Upper lobe of right lung (tissue), 1 donor: ENCODE measurements around the gene KCNN1. TPM values are rescaled to one million over a fixed set of nuclear protein-coding genes. Genes with fewer than 3 reads are reported as not detected.

Experiments used
- ATAC-seq: fragments of 200-7000 bp; cut with Tn5 transposase; one replicate; pipeline ENCODE4 v1.9.1; 2020; ENCODE audit warnings: mild to moderate bottlenecking, moderate library complexity
- DNase-seq: peaks from one replicate; pipeline ENCODE4 v3.0.0-alpha.2; 2020
- H3K27ac ChIP-seq: fragments of 200-600 bp; one replicate; pipeline ENCODE4 v1.8.0; 2022
- H3K27me3 ChIP-seq: fragments of 200-600 bp; one replicate; pipeline ENCODE4 v1.8.0; 2022; ENCODE audit warnings: mild to moderate bottlenecking
- H3K36me3 ChIP-seq: fragments of 200-600 bp; one replicate; pipeline ENCODE4 v1.8.0; 2022
- H3K4me1 ChIP-seq: fragments of 200-600 bp; one replicate; pipeline ENCODE4 v1.8.0; 2022
- H3K4me3 ChIP-seq: fragments of 200-600 bp; one replicate; pipeline ENCODE4 v1.8.0; 2022; ENCODE audit warnings: mild to moderate bottlenecking
- H3K9me3 ChIP-seq: fragments of 200-600 bp; one replicate; pipeline ENCODE4 v1.8.0; 2022
- intact Hi-C: fragments of 100-400 bp; cut with DNase I; formaldehyde crosslinking; loops from one replicate; pipeline ENCODE4 v1.11.0; 2022
- total RNA-seq: library from RNA; stranded (reverse); fragmentation: NEBNext Ultra II Directional; extraction: Animal tissue kit (Norgen Biotek cat#: 25700); gene quantifications from one replicate; pipeline ENCODE4 v1.2.1, GENCODE V29; 2021
- TF ChIP-seq, protein P1 (sequence below): fragments of 200-600 bp; IDR thresholded peaks from one replicate; pipeline ENCODE4 v1.8.0; 2022; ENCODE audit warnings: antibody characterized with exemption
- donor health status: DM: no; HTN: yes; CAD: no; lungs with severe emphysema.

Gene KCNN1
- total RNA-seq, 1 donor from 2014 or later = not detected

GRCh38 chr19:17937371-17937900 is 29.5 kb upstream of the KCNN1 start:
- H3K27me3 ChIP-seq = no peaks in the 10 kb centered on the region
- DNase-seq (no peak), ATAC-seq (no peak)
- H3K9me3 ChIP-seq = no peaks in the 10 kb centered on the region
- H3K27ac ChIP-seq = no peak overlapping the region
- peaks cover 13% of the 10 kb centered on the region for H3K36me3 ChIP-seq
- H3K4me3 ChIP-seq = no peak overlapping the region
- TF ChIP-seq, protein P1, sequence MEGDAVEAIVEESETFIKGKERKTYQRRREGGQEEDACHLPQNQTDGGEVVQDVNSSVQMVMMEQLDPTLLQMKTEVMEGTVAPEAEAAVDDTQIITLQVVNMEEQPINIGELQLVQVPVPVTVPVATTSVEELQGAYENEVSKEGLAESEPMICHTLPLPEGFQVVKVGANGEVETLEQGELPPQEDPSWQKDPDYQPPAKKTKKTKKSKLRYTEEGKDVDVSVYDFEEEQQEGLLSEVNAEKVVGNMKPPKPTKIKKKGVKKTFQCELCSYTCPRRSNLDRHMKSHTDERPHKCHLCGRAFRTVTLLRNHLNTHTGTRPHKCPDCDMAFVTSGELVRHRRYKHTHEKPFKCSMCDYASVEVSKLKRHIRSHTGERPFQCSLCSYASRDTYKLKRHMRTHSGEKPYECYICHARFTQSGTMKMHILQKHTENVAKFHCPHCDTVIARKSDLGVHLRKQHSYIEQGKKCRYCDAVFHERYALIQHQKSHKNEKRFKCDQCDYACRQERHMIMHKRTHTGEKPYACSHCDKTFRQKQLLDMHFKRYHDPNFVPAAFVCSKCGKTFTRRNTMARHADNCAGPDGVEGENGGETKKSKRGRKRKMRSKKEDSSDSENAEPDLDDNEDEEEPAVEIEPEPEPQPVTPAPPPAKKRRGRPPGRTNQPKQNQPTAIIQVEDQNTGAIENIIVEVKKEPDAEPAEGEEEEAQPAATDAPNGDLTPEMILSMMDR = no peak
- intact Hi-C loops = loop anchor here (5.0 kb wide), 1 partner anchor 60 kb away; no protein-coding TSS in a partner anchor
- peaks cover 11% of the 10 kb centered on the region for H3K4me1 ChIP-seq

GRCh38 chr19:17938092-17938845 is 28.6 kb upstream of the KCNN1 start:
- intact Hi-C loops = loop anchor here (5.0 kb wide), 1 partner anchor 59 kb away; no protein-coding TSS in a partner anchor
- TF ChIP-seq, protein P1 = peak; percentile 92
- H3K9me3 ChIP-seq = no peaks in the 10 kb centered on the region
- no peak overlapping the region for H3K4me3 ChIP-seq
- ATAC-seq (peak; percentile 92), DNase-seq (peak; percentile 89)
- H3K4me1 ChIP-seq = peaks cover 10% of the 10 kb centered on the region
- H3K36me3 ChIP-seq = peaks cover 17% of the 10 kb centered on the region
- H3K27ac ChIP-seq = no peak overlapping the region
- no peaks in the 10 kb centered on the region for H3K27me3 ChIP-seq

DNA sequence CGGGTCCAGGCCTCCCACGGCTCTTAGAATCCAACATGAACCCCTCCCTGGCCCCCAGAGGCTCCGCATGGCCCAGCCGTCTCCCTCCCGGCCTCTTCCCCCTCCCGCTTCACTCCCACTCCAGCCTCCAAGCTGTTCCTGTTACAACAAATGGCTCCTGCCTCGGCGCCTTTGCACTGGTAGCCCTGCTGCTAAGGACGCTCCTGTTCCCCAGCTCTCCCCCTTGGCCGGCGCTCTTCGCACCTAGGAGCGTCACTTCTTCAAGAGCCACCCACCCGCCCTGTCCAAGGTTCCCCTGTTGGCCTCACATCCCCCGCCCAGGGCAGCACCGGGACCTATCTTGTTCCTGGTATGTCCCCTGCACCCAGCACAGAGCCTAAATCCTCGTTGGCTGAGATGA is 24.7 kb upstream of the KCNN1 start:
- Histone ChIP-seq H3K9me3 (no peaks in the 10 kb centered on the region), H3K4me1 (peaks cover 3% of the 10 kb centered on the region), H3K27me3 (no peaks in the 10 kb centered on the region), H3K27ac (no peak overlapping the region), H3K36me3 (peaks cover 17% of the 10 kb centered on the region), H3K4me3 (no peak overlapping the region)
- TF ChIP-seq, protein P1 = no peak
- DNase-seq (no peak), ATAC-seq (no peak)
- intact Hi-C loops = no loop called here

GRCh38 chr19:17942582-17943273 is 24.2 kb upstream of the KCNN1 start:
- Histone ChIP-seq H3K36me3 (peaks cover 17% of the 10 kb centered on the region), H3K27ac (no peak overlapping the region), H3K9me3 (no peaks in the 10 kb centered on the region), H3K4me1 (peaks cover 5% of the 10 kb centered on the region), H3K4me3 (no peak overlapping the region), H3K27me3 (no peaks in the 10 kb centered on the region)
- ATAC-seq (no peak), DNase-seq (no peak)
- TF ChIP-seq, protein P1 = no peak
- intact Hi-C loops = no loop called here

DNA sequence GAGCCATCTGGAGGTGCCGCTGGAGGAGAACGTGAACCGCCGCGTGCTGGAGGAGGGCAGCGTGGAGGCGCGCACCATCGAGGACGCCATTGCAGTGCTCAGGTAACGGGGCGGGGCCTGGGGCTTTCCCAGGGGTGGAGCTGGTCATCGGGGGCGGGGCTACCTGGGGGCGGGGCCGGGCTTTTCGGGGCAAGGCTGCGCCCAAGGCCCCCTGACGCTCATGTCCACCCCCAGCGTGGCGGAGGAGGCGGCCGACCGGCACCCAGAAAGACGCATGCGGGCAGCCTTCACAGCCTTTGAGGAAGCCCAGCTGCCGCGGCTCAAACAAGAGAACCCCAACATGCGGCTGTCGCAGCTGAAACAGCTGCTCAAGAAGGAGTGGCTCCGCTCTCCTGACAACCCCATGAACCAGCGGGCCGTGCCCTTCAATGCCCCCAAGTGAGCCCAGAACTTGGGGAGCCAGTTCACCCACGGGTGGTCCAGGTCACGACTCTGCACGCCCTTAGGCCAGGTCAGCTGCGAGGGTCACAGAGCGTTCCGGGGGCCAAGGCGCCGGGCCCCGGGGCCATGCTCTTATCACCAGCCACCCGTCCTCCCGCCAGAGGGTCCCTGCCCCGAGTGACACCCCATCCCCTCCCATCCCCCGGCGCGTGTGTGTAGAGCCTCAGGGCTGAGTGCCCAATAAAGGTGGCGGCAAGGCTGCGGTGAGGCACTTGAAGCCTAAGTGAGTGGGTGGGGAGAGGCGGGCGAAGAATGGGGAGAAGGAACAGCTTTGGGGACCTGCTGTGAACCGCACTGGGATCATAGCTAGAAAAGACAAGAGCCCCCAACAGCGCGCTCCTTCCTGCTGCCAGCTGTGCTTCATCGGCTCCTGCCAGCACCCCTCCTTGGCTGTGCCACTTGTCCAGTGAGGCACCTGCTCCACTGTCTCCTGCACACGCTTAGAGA is 23.4 kb upstream of the KCNN1 start:
- TF ChIP-seq, protein P1 = no peak
- peaks cover 6% of the 10 kb centered on the region for H3K4me1 ChIP-seq
- peaks cover 17% of the 10 kb centered on the region for H3K36me3 ChIP-seq
- ATAC-seq (no peak), DNase-seq (no peak)
- no peak overlapping the region for H3K27ac ChIP-seq
- H3K4me3 ChIP-seq = no peak overlapping the region
- H3K27me3 ChIP-seq = no peaks in the 10 kb centered on the region
- intact Hi-C loops = no loop called here
- H3K9me3 ChIP-seq = no peaks in the 10 kb centered on the region
